ENCODE measurements around the gene NAV2.
A peak's percentile ranks its signal among the peaks of the same experiment; 100 is the strongest.

The NAV2 gene

GRCh38 chr11:19736831-19737230, 24.2 kb downstream of the NAV2 start:
- TF ChIP-seq ZNF8 (CRISPR knock-in tag; IDR thresholded peaks at IDR 0.05), result no peak
- TF ChIP-seq ZC3H10 (CRISPR knock-in tag; IDR thresholded peaks at IDR 0.05), result no peak
- no peak for TF ChIP-seq TCF4 (CRISPR knock-in tag; IDR thresholded peaks at IDR 0.05; ENCODE audit: borderline replicate concordance)
- no peak for TF ChIP-seq GLIS3 (CRISPR knock-in tag; IDR thresholded peaks at IDR 0.05)
- no peak for TF ChIP-seq ZNF70 (CRISPR knock-in tag; IDR thresholded peaks at IDR 0.05)
- TF ChIP-seq ZNF565 (CRISPR knock-in tag; conservative IDR thresholded peaks at IDR 0.05; ENCODE audit: low read depth), result no peak
- no peak for TF ChIP-seq TSHZ2 (CRISPR knock-in tag; IDR thresholded peaks at IDR 0.05)
- no peak for TF ChIP-seq PATZ1 (CRISPR knock-in tag; IDR thresholded peaks at IDR 0.05; ENCODE audit: borderline replicate concordance)
- no peak for TF ChIP-seq ZFP3 (CRISPR knock-in tag; IDR thresholded peaks at IDR 0.05)
- TF ChIP-seq PPARA (CRISPR knock-in tag; IDR thresholded peaks at IDR 0.05; ENCODE audit: borderline replicate concordance), result no peak

GRCh38 chr11:19737575-19737974, 24.9 kb downstream of the NAV2 start:
- no peak for TF ChIP-seq ZNF8 (CRISPR knock-in tag; IDR thresholded peaks at IDR 0.05)
- TF ChIP-seq ARNTL (CRISPR knock-in tag; IDR thresholded peaks at IDR 0.05; ENCODE audit: borderline replicate concordance, low read depth), result no peak
- TF ChIP-seq TSHZ2 (CRISPR knock-in tag; IDR thresholded peaks at IDR 0.05), result no peak
- TF ChIP-seq CSRNP3 (CRISPR knock-in tag; IDR thresholded peaks at IDR 0.05), result no peak
- no peak for TF ChIP-seq PATZ1 (CRISPR knock-in tag; IDR thresholded peaks at IDR 0.05; ENCODE audit: borderline replicate concordance)
- TF ChIP-seq ISL1 (CRISPR knock-in tag; IDR thresholded peaks at IDR 0.05), result no peak
- TF ChIP-seq ZFP3 (CRISPR knock-in tag; IDR thresholded peaks at IDR 0.05), result no peak
- no peak for TF ChIP-seq RARB (CRISPR knock-in tag; IDR thresholded peaks at IDR 0.05)
- no peak for TF ChIP-seq ZFP30 (CRISPR knock-in tag; IDR thresholded peaks at IDR 0.05)
- no peak for ATAC-seq

More at GRCh38 chr11:19736831-19737230, 24.2 kb downstream of the NAV2 start:
- ATAC-seq, result no peak

GRCh38 chr11:19738124-19738523, 25.5 kb downstream of the NAV2 start:
- no peak for TF ChIP-seq OSR1 (CRISPR knock-in tag; IDR thresholded peaks at IDR 0.05)
- peak; percentile 95 for TF ChIP-seq TCF4 (CRISPR knock-in tag; IDR thresholded peaks at IDR 0.05; ENCODE audit: borderline replicate concordance)
- peak; percentile 15; the same call in 1 of the 3 replicates for ATAC-seq

GRCh38 chr11:19739872-19740271, 27.2 kb downstream of the NAV2 start:
- TF ChIP-seq GLIS3 (CRISPR knock-in tag; IDR thresholded peaks at IDR 0.05) (no peak), OSR1 (CRISPR knock-in tag; IDR thresholded peaks at IDR 0.05) (no peak), PPARA (CRISPR knock-in tag; IDR thresholded peaks at IDR 0.05; ENCODE audit: borderline replicate concordance) (no peak)
- peak; percentile 15; the same call in 1 of the 3 replicates for ATAC-seq

All from SK-N-SH treated with all-trans-retinoic acid at 6 μM for 48 hours (cell line).